Retina (tissue), 1 donor: ENCODE measurements around the gene NPM1.
A peak's percentile ranks its signal among the peaks of the same experiment; 100 is the strongest.
"Not testable (repeated sequence)": the region's sequence is repeated elsewhere in the genome, so short reads cannot be mapped to it uniquely, and the experiment has no call there.

ENCODE experiments used
- DNase-seq: peaks from one replicate; pipeline ENCODE4 v3.0.0-alpha.2; 2016

NPM1 gene

GRCh38 chr5:171387345-171387969, at the start of gene NPM1:
NPM1 (plus strand) TSS chr5:171387849; CDS start chr5:171387949, 100 bp downstream.
- peak; percentile 96 for DNase-seq

- DNase-seq = no peak
Measured at GRCh38 chr5:171340042-171340441, 47.6 kb upstream of the NPM1 start.

GRCh38 chr5:171340491-171340890, 47.2 kb upstream of the NPM1 start:
- no peak for DNase-seq

- DNase-seq = peak; percentile 61
Measured at GRCh38 chr5:171342362-171343111, 45.1 kb upstream of the NPM1 start.

- no peak for DNase-seq
Measured at GRCh38 chr5:171344936-171345608, 42.6 kb upstream of the NPM1 start.

GRCh38 chr5:171351536-171352073, 36.0 kb upstream of the NPM1 start:
- DNase-seq = no peak

GRCh38 chr5:171355302-171355724, 32.3 kb upstream of the NPM1 start:
- DNase-seq = no peak

GRCh38 chr5:171357843-171358242, 29.8 kb upstream of the NPM1 start:
- DNase-seq = no peak

GRCh38 chr5:171361151-171361550, 26.5 kb upstream of the NPM1 start:
- not testable (repeated sequence) for DNase-seq

GRCh38 chr5:171363249-171363648, 24.4 kb upstream of the NPM1 start:
- not testable (repeated sequence) for DNase-seq

- no peak for DNase-seq
Measured at GRCh38 chr5:171363846-171364245, 23.8 kb upstream of the NPM1 start.

GRCh38 chr5:171365351-171365750, 22.3 kb upstream of the NPM1 start:
- DNase-seq = no peak

GRCh38 chr5:171366645-171367044, 21.0 kb upstream of the NPM1 start:
- DNase-seq = no peak

GRCh38 chr5:171367424-171368370, 20.0 kb upstream of the NPM1 start:
- no peak for DNase-seq

GRCh38 chr5:171369056-171369455, 18.6 kb upstream of the NPM1 start:
- no peak for DNase-seq

GRCh38 chr5:171369898-171370297, 17.8 kb upstream of the NPM1 start:
- no peak for DNase-seq

GRCh38 chr5:171370881-171371280, 16.8 kb upstream of the NPM1 start:
- not testable (repeated sequence) for DNase-seq

GRCh38 chr5:171371326-171371725, 16.3 kb upstream of the NPM1 start:
- no peak for DNase-seq

- no peak for DNase-seq
Measured at GRCh38 chr5:171379961-171380360, 7.7 kb upstream of the NPM1 start.

- not testable (repeated sequence) for DNase-seq
Measured at GRCh38 chr5:171384416-171384815, 3.2 kb upstream of the NPM1 start.

GRCh38 chr5:171384999-171385398, 2.6 kb upstream of the NPM1 start:
- not testable (repeated sequence) for DNase-seq

GRCh38 chr5:171386006-171386671, 1.5 kb upstream of the NPM1 start:
- no peak for DNase-seq
